ENCODE measurements around the gene ABLIM2. TPM values are rescaled to one million over a fixed set of nuclear protein-coding genes. Genes with fewer than 3 reads are reported as not detected.
A peak's percentile ranks its signal among the peaks of the same experiment; 100 is the strongest.

ABLIM2 gene
- polyA plus RNA-seq (2011; rRNA removed) (0.21 and 0.37 TPM in 2 replicates), polyA plus RNA-seq (2017; fragmentation: RNase III; extraction: RNeasy Plus Mini Kit Qiagen cat#74134 plus additional on column Dnase treatment) (0.31 to 0.40 TPM (median 0.32 TPM) in 3 replicates), polyA minus RNA-seq (2011; rRNA and poly(A)+ RNA removed) (0.12 and 0.68 TPM in 2 replicates)
- polyA plus RNA-seq (2012; cell fraction: cytosol; rRNA removed) = 0.19 and 0.46 TPM in 2 replicates
- polyA plus RNA-seq (2012; cell fraction: nucleus; rRNA removed) = 0.34 TPM in 2 replicates

- DNase-seq (ENCODE audit: low read depth in 1 of 2, low spot score in 1 of 2) (peak; percentile 45 to 95), ATAC-seq (peak; percentile 87 to 97), FAIRE-seq (peak; percentile 23)
- Histone ChIP-seq H3K9me3 (no peaks in the 10 kb centered on the region), H3K4me1 (peaks cover 3% of the 10 kb centered on the region; the same call in 1 of the 3 replicates), H3K4me3 (peak within 1 kb of the TSS; percentile 54), H3K4me2 (peak within 1 kb of the TSS; percentile 99), H3K27ac (peak within 1 kb of the TSS; percentile 66 to 84)
- POLR2A ChIA-PET = no interaction called here
- CTCF ChIA-PET = interaction anchor here (2.7 kb wide), 1 partner anchor 18 kb away, joined by 11 read pairs; no protein-coding TSS in a partner anchor
- WGBS (ENCODE audit: missing lambda C conversion rate) = 0% methylated on average over 3 of the region's 96 CpGs
- TF ChIP-seq NPAS2 (CRISPR knock-in tag; IDR thresholded peaks at IDR 0.05; ENCODE audit: borderline replicate concordance) (no peak), CEBPB (IDR thresholded peaks at IDR 0.05) (peak; percentile 90 to 97), CTCF (IDR thresholded peaks at IDR 0.05) (no peak), HMGXB4 (CRISPR knock-in tag; IDR thresholded peaks at IDR 0.05; ENCODE audit: borderline replicate concordance) (no peak), PHF8 (IDR thresholded peaks at IDR 0.05; ENCODE audit: borderline replicate concordance, low read depth) (no peak), ATOH8 (CRISPR knock-in tag; IDR thresholded peaks at IDR 0.05; ENCODE audit: low read depth) (no peak), RARB (CRISPR knock-in tag; IDR thresholded peaks at IDR 0.05) (no peak), MAX (IDR thresholded peaks at IDR 0.05) (peak; percentile 28; the same call in 1 of the 2 replicates), NFE2L2 (conservative IDR thresholded peaks at IDR 0.05; ENCODE audit: low read length) (no peak), KDM5A (IDR thresholded peaks at IDR 0.05) (no peak), E2F6 (IDR thresholded peaks at IDR 0.05; ENCODE audit: borderline replicate concordance, low read depth) (no peak), ZSCAN20 (CRISPR knock-in tag; IDR thresholded peaks at IDR 0.05) (no peak), SREBF2 (IDR thresholded peaks at IDR 0.05) (no peak), POLR2A (IDR thresholded peaks at IDR 0.05; ENCODE audit: low read length) (peak; percentile 73), HOXB5 (CRISPR knock-in tag; IDR thresholded peaks at IDR 0.05) (no peak), CHD4 (IDR thresholded peaks at IDR 0.05; ENCODE audit: borderline replicate concordance) (no peak), HDAC2 (IDR thresholded peaks at IDR 0.05) (no peak), RAD21 (conservative IDR thresholded peaks at IDR 0.05 in 1 of 2, IDR thresholded peaks at IDR 0.05 in 1 of 2) (no peak), ZNF302 (CRISPR knock-in tag; IDR thresholded peaks at IDR 0.05) (no peak)
These were observed at the start of gene ABLIM2 for GRCh38 chr4:8158710-8159536. TSS of gene ABLIM2 (minus strand) at chr4:8158813. CDS start at chr4:8158689, 124 bp downstream.

GRCh38 chr4:8207314-8207713 is 48.7 kb upstream of the ABLIM2 start:
- WGBS (ENCODE audit: missing lambda C conversion rate) = 95% methylated on average over 6 of the region's 6 CpGs
- Histone ChIP-seq H3K4me1 (0 out of 3 replicates have a peak, but pooled peaks cover 5% of the 10 kb centered on the region), H3K9me3 (no peaks in the 10 kb centered on the region), H3K27ac (no peak overlapping the region), H3K4me3 (no peak overlapping the region), H3K4me2 (no peak overlapping the region)
- DNase-seq (ENCODE audit: low read depth in 1 of 2, low spot score in 1 of 2) (no peak), FAIRE-seq (no peak), ATAC-seq (no peak)
- CTCF ChIA-PET = no interaction called here
- POLR2A ChIA-PET = no interaction called here
- no peak for TF ChIP-seq E2F6 (IDR thresholded peaks at IDR 0.05; ENCODE audit: borderline replicate concordance, low read depth)
- no peak for TF ChIP-seq CBX8 (IDR thresholded peaks at IDR 0.05)
- TF ChIP-seq ZNF302 (CRISPR knock-in tag; IDR thresholded peaks at IDR 0.05) = no peak
